Caki2 (cell line): Measurements from ENCODE around the gene GNA12. TPM values are rescaled to one million over a fixed set of nuclear protein-coding genes. Genes with fewer than 3 reads are reported as not detected.

Source experiments
- DNase-seq: peaks from one replicate; pipeline ENCODE4 v3.0.0-alpha.2; 2015; ENCODE audit warnings: low read depth
- in situ Hi-C: cut with HindIII; loops from 2 replicates; pipeline ENCODE4 v1.10.0; 2016; ENCODE audit warnings: low sequenced_read_pairs, low pct_unique_long_range_greater_than_20kb, mixed read lengths
- total RNA-seq: library from RNA; depleted of rRNA; stranded (reverse); fragments of >200 nt; shearing (Covaris generic); gene quantifications from 2 replicates; pipeline ENCODE4 v1.2.3, GENCODE V29; 2014; ENCODE audit warnings: low replicate concordance

The GNA12 gene
- total RNA-seq, 1 experiment from 2014 or later, result 62.7 TPM

- DNase-seq, result no peak
- in situ Hi-C loops, result no loop called here
Observed at GRCh38 chr7:2811476-2812113, 32.5 kb downstream of the GNA12 start.

GRCh38 chr7:2810682-2811415 lies 33.3 kb downstream of the GNA12 start:
- DNase-seq, result no peak

GRCh38 chr7:2809903-2810625 lies 34.0 kb downstream of the GNA12 start:
- in situ Hi-C loops, result no loop called here
- no peak for DNase-seq

More at GRCh38 chr7:2810682-2811415, 33.3 kb downstream of the GNA12 start:
- in situ Hi-C loops, result no loop called here

GRCh38 chr7:2808891-2809665 lies 35.0 kb downstream of the GNA12 start:
- in situ Hi-C loops, result no loop called here
- no peak for DNase-seq

GRCh38 chr7:2807845-2808772 lies 36.0 kb downstream of the GNA12 start:
- no peak for DNase-seq
- in situ Hi-C loops, result no loop called here

GRCh38 chr7:2807460-2807844 lies 36.7 kb downstream of the GNA12 start:
- in situ Hi-C loops, result no loop called here
- no peak for DNase-seq

- DNase-seq, result no peak
- in situ Hi-C loops, result no loop called here
Observed at GRCh38 chr7:2806571-2806970, 37.5 kb downstream of the GNA12 start.

GRCh38 chr7:2805213-2805944 lies 38.7 kb downstream of the GNA12 start:
- DNase-seq, result no peak
- in situ Hi-C loops, result no loop called here

- DNase-seq, result no peak
- in situ Hi-C loops, result no loop called here
Observed at GRCh38 chr7:2804227-2804763, 39.8 kb downstream of the GNA12 start.

- DNase-seq, result no peak
- in situ Hi-C loops, result no loop called here
Observed at GRCh38 chr7:2803755-2804154, 40.4 kb downstream of the GNA12 start.

GRCh38 chr7:2803342-2803692 lies 40.8 kb downstream of the GNA12 start:
- no peak for DNase-seq
- in situ Hi-C loops, result no loop called here

GRCh38 chr7:2802504-2803341 lies 41.4 kb downstream of the GNA12 start:
- in situ Hi-C loops, result no loop called here

GRCh38 chr7:2802101-2802500 lies 42.0 kb downstream of the GNA12 start:
- in situ Hi-C loops, result no loop called here
- no peak for DNase-seq

More at GRCh38 chr7:2802504-2803341, 41.4 kb downstream of the GNA12 start:
- DNase-seq, result no peak

GRCh38 chr7:2800931-2801688 lies 43.0 kb downstream of the GNA12 start:
- no peak for DNase-seq
- in situ Hi-C loops, result no loop called here

GRCh38 chr7:2800220-2800930 lies 43.7 kb downstream of the GNA12 start:
- in situ Hi-C loops, result no loop called here
- DNase-seq, result no peak
